GM15510 (cell line): ENCODE measurements around the gene B4GALNT4.

Experiments
- POLR2A ChIP-seq: IDR thresholded peaks from 3 replicates; pipeline ENCODE4 v1.6.1; 2011; ENCODE audit warnings: borderline replicate concordance; ENCODE audit not compliant: insufficient read length; ENCODE audit errors: extremely low read depth

B4GALNT4 gene

GRCh38 chr11:379205-380094 lies 10.2 kb downstream of the B4GALNT4 start:
- TF ChIP-seq POLR2A, result no peak

- TF ChIP-seq POLR2A, result no peak
These were observed 10.8 kb downstream of the B4GALNT4 start for GRCh38 chr11:380095-380480.

GRCh38 chr11:380491-380890 lies 11.2 kb downstream of the B4GALNT4 start:
- no peak for TF ChIP-seq POLR2A

GRCh38 chr11:380996-381395 lies 11.7 kb downstream of the B4GALNT4 start:
- no peak for TF ChIP-seq POLR2A

GRCh38 chr11:381501-382072 lies 12.3 kb downstream of the B4GALNT4 start:
- TF ChIP-seq POLR2A, result no peak

GRCh38 chr11:382081-382629 lies 12.9 kb downstream of the B4GALNT4 start:
- TF ChIP-seq POLR2A, result no peak

- TF ChIP-seq POLR2A, result no peak
These were observed 14.1 kb downstream of the B4GALNT4 start for GRCh38 chr11:383431-383830.

- no peak for TF ChIP-seq POLR2A
These were observed 15.2 kb downstream of the B4GALNT4 start for GRCh38 chr11:384511-384910.

- no peak for TF ChIP-seq POLR2A
These were observed 16.5 kb downstream of the B4GALNT4 start for GRCh38 chr11:385594-386351.

GRCh38 chr11:386483-386882 lies 17.2 kb downstream of the B4GALNT4 start:
- TF ChIP-seq POLR2A, result no peak

- no peak for TF ChIP-seq POLR2A
These were observed 18.0 kb downstream of the B4GALNT4 start for GRCh38 chr11:387193-387793.

- TF ChIP-seq POLR2A, result no peak
These were observed 20.9 kb downstream of the B4GALNT4 start for GRCh38 chr11:390175-390574.

GRCh38 chr11:391117-392017 lies 22.1 kb downstream of the B4GALNT4 start:
- TF ChIP-seq POLR2A, result no peak
